HK-2 (cell line): ENCODE data around the gene PATZ1.
"Not testable (repeated sequence)": the region's sequence is repeated elsewhere in the genome, so short reads cannot be mapped to it uniquely, and the experiment has no call there.

Experiments
- DNase-seq: peaks from one replicate; pipeline ENCODE4 v3.0.0-alpha.2; 2018; ENCODE audit not compliant: unreplicated experiment

PATZ1 gene

GRCh38 chr22:31343235-31344191, 2.6 kb downstream of the PATZ1 start:
- no peak for DNase-seq

- DNase-seq = no peak
These were observed 3.6 kb downstream of the PATZ1 start for GRCh38 chr22:31342389-31343140.

- no peak for DNase-seq
These were observed 4.6 kb downstream of the PATZ1 start for GRCh38 chr22:31341386-31342088.

- no peak for DNase-seq
These were observed 5.3 kb downstream of the PATZ1 start for GRCh38 chr22:31340765-31341247.

GRCh38 chr22:31340360-31340759, 5.8 kb downstream of the PATZ1 start:
- DNase-seq = no peak

GRCh38 chr22:31339148-31339832, 6.9 kb downstream of the PATZ1 start:
- no peak for DNase-seq

- peak; percentile 24 for DNase-seq
These were observed 9.0 kb downstream of the PATZ1 start for GRCh38 chr22:31337178-31337577.

GRCh38 chr22:31334329-31334728, 11.8 kb downstream of the PATZ1 start:
- DNase-seq = no peak

GRCh38 chr22:31333641-31334040, 12.5 kb downstream of the PATZ1 start:
- DNase-seq = no peak

- DNase-seq = no peak
These were observed 13.3 kb downstream of the PATZ1 start for GRCh38 chr22:31332886-31333285.

- DNase-seq = no peak
These were observed 14.1 kb downstream of the PATZ1 start for GRCh38 chr22:31332010-31332409.

- no peak for DNase-seq
These were observed 16.5 kb downstream of the PATZ1 start for GRCh38 chr22:31329453-31330215.

GRCh38 chr22:31329029-31329428, 17.1 kb downstream of the PATZ1 start:
- DNase-seq = no peak

- DNase-seq = no peak
These were observed 17.6 kb downstream of the PATZ1 start for GRCh38 chr22:31328544-31328960.

GRCh38 chr22:31327806-31328543, 18.2 kb downstream of the PATZ1 start:
- DNase-seq = no peak

GRCh38 chr22:31326877-31327276, 19.3 kb downstream of the PATZ1 start:
- no peak for DNase-seq

- DNase-seq = no peak
These were observed 22.3 kb downstream of the PATZ1 start for GRCh38 chr22:31323578-31324550.

- DNase-seq = no peak
These were observed 24.7 kb downstream of the PATZ1 start for GRCh38 chr22:31321421-31321820.

GRCh38 chr22:31314220-31314619, 31.9 kb downstream of the PATZ1 start:
- not testable (repeated sequence) for DNase-seq
